Epidermal melanocyte (primary cell): ENCODE results near the gene CTSG.
"Not testable (repeated sequence)": the region's sequence is repeated elsewhere in the genome, so short reads cannot be mapped to it uniquely, and the experiment has no call there.

Experiments used
- DNase-seq: peaks from one replicate; pipeline ENCODE4 v3.0.0; 2011; ENCODE audit warnings: low spot score; ENCODE audit not compliant: insufficient read length

Gene CTSG

GRCh38 chr14:24542346-24542936, 33.6 kb downstream of the CTSG start:
- no peak for DNase-seq

DNA sequence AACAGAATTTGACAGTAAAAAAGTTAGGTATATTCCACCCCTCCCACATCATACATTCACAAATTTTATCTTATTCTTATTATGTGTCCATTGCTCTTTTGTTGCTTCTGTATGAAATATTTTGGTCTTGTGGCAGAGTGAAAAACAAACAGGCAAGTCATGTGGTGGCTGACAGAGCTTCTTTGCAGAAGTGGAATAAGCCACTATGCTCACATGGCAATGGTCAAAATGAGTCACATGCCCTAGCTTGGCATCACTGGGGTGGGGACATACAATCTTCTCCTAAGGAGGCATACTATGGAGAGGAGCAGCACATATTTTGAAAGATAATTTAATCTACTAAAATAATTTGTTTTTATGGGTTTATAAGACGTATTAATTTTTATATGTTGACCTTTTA, 40.3 kb downstream of the CTSG start:
- DNase-seq: no peak

- no peak for DNase-seq
Measured at GRCh38 chr14:24534286-24534685, 41.8 kb downstream of the CTSG start.

DNA sequence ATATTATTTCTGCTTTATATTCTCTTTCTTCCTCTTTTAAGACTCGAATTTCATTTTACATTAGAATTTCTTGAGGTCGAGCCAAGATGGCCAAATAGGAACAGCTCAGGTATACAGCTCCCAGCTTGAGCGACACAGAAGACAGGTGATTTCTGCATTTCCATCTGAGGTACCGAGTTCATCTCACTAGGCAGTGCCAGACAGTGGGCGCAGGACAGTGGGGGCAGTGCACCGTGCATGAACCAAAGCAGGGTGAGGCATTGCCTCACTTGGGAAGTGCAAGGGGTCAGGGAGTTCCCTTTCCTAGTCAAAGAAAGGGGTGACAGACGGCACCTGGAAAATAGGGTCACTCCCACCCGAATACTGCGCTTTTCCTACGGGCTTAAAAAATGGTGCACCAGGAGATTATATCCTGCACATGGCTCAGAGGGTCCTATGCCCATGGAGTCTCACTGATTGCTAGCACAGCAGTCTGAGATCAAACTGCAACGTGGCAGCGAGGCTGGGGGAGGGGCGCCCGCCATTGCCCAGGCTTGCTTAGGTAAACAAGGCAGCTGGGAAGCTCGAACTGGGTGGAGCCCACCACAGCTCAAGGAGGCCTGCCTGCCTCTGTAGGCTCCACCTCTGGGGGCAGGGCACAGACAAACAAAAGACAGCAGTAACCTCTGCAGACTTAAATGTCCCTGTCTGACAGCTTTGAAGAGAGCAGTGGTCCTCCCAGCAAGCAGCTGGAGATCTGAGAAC, 50.0 kb downstream of the CTSG start:
- not testable (repeated sequence) for DNase-seq
